Mesothelial cell of epicardium (in vitro differentiated cells): ENCODE results near the gene PCBP1. TPM values are rescaled to one million over a fixed set of nuclear protein-coding genes. Genes with fewer than 3 reads are reported as not detected.

Experiments
- DNase-seq, 2 experiments: peaks; one replicate each; pipeline ENCODE4 v3.0.0; 2021; ENCODE audit warnings: low spot score in 2 of 2; ENCODE audit not compliant: unreplicated experiment in 2 of 2
- H3K27ac Mint-ChIP-seq: 2 replicates; pipeline ENCODE4 v1.8.0; 2021; ENCODE audit warnings: mixed read lengths
- H3K27me3 Mint-ChIP-seq: 2 replicates; pipeline ENCODE4 v1.8.0; 2021; ENCODE audit warnings: low read depth, mixed read lengths
- H3K36me3 Mint-ChIP-seq: 2 replicates; pipeline ENCODE4 v1.8.0; 2021; ENCODE audit warnings: mixed read lengths
- H3K4me1 Mint-ChIP-seq: 2 replicates; pipeline ENCODE4 v1.8.0; 2021; ENCODE audit warnings: mixed read lengths
- H3K4me3 Mint-ChIP-seq: 2 replicates; pipeline ENCODE4 v1.8.0; 2021; ENCODE audit warnings: mild to moderate bottlenecking, moderate library complexity, mixed read lengths
- H3K9me3 Mint-ChIP-seq: 2 replicates; pipeline ENCODE4 v1.8.0; 2021; ENCODE audit warnings: mixed read lengths
- total RNA-seq: library from RNA; stranded (reverse); gene quantifications from 3 replicates; pipeline ENCODE4 v1.2.1, GENCODE V29; 2021
- TF ChIP-seq, protein P1 (sequence below): fragments of 200-600 bp; sonication (generic); IDR thresholded peaks from one replicate; pipeline ENCODE4 v1.5.0; 2021; ENCODE audit warnings: antibody characterized with exemption; ENCODE audit not compliant: unreplicated experiment

The PCBP1 gene
- total RNA-seq, 1 donor from 2014 or later, result 245 TPM

DNA sequence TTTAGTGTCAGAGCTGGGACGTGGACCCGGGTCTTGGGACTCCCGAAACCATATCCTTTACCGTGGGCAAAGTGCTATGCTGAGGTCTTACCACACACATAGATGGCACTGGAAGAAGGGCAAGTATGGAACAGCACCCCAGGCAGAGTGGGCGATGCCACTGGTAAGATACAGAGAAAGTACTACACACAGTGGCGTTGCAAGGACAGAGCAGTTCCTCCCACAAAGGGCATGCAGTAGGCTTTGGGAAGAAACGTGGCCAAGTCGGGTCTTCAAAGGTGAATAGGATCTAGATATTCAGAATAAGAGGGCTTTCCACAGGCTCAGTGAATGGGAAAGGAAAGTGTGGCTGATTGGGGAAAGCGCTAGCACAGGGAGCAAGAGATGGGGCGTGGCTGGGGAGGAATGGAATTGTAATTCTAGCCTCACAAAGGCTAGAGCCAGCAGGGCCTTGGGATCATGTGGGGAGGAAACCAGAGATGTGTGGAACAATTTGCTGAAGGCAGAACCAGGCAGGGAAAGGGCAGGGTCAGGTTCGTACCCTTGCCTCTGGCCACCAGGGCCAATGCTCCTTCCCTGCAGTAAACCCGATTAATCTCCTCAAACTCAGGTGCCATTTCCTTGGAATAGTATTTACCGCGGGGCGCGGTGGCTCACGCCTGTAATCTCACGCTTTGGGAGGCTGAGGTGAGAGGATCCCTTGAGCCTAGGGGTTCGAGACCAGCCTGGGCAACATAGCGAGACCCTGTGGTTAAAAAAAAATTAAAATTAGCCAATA is 36.0 kb downstream of the PCBP1 start:
- peaks cover 55% of the 10 kb centered on the region for H3K4me1 Mint-ChIP-seq
- peak overlapping the region; percentile 100 for H3K27ac Mint-ChIP-seq
- peak overlapping the region; percentile 88 for H3K4me3 Mint-ChIP-seq
- DNase-seq, result no peak
- H3K36me3 Mint-ChIP-seq, result no peaks in the 10 kb centered on the region
- TF ChIP-seq, protein P1, sequence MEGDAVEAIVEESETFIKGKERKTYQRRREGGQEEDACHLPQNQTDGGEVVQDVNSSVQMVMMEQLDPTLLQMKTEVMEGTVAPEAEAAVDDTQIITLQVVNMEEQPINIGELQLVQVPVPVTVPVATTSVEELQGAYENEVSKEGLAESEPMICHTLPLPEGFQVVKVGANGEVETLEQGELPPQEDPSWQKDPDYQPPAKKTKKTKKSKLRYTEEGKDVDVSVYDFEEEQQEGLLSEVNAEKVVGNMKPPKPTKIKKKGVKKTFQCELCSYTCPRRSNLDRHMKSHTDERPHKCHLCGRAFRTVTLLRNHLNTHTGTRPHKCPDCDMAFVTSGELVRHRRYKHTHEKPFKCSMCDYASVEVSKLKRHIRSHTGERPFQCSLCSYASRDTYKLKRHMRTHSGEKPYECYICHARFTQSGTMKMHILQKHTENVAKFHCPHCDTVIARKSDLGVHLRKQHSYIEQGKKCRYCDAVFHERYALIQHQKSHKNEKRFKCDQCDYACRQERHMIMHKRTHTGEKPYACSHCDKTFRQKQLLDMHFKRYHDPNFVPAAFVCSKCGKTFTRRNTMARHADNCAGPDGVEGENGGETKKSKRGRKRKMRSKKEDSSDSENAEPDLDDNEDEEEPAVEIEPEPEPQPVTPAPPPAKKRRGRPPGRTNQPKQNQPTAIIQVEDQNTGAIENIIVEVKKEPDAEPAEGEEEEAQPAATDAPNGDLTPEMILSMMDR, result no peak
- H3K27me3 Mint-ChIP-seq, result no peaks in the 10 kb centered on the region
- no peaks in the 10 kb centered on the region for H3K9me3 Mint-ChIP-seq

DNA sequence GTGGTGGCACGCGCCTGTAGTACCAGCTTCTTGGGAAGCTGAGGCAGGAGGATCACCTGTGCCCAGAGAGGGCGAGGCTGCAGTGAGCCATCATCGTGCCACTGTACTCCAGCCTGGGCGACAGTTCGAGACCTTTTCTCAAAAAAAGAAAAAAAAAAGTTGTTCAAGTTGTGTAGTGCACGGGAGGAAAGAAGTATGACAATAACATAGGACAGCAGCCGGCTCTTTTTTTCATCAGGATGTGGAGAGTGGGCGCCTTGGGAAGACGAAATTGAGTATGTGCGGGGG is 36.5 kb downstream of the PCBP1 start:
- Mint-ChIP-seq H3K36me3 (no peaks in the 10 kb centered on the region), H3K4me1 (peaks cover 56% of the 10 kb centered on the region)

DNA sequence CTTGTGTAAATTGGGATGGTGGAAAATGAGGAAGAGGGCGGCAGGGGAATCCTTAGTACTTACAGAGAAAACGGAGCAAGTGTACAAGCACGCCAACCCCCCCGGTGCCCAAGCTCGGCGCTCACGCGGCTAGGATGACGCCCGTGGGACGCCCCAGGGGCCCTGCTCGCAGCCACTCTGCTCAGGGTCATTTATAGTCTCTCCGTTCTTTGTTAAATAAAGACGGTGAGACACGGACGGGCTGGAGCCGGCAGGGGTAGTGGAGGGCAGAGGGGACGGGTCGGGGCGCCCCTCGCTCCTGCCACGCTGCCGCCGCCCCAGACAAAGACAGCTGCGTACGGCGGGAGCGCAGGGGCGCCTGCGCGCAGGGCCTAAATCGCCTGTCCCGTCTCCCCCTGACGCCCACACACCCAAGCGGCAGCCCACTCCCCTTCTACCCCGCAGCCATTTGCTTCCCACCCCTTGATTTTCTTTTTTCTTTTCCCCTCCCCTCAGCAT is 37.8 kb downstream of the PCBP1 start:
- Mint-ChIP-seq H3K36me3 (no peaks in the 10 kb centered on the region), H3K27me3 (no peaks in the 10 kb centered on the region), H3K27ac (peak overlapping the region; percentile 100), H3K9me3 (no peaks in the 10 kb centered on the region), H3K4me3 (peak overlapping the region; percentile 88), H3K4me1 (peaks cover 49% of the 10 kb centered on the region)
- TF ChIP-seq, protein P1, result no peak
- peak; percentile 40 to 71 for DNase-seq

More for the DNA sequence above, 36.5 kb downstream of the PCBP1 start:
- no peak for DNase-seq
- Mint-ChIP-seq H3K9me3 (no peaks in the 10 kb centered on the region), H3K27ac (peak overlapping the region; percentile 100), H3K27me3 (no peaks in the 10 kb centered on the region), H3K4me3 (peak overlapping the region; percentile 88)
- TF ChIP-seq, protein P1, result no peak

DNA sequence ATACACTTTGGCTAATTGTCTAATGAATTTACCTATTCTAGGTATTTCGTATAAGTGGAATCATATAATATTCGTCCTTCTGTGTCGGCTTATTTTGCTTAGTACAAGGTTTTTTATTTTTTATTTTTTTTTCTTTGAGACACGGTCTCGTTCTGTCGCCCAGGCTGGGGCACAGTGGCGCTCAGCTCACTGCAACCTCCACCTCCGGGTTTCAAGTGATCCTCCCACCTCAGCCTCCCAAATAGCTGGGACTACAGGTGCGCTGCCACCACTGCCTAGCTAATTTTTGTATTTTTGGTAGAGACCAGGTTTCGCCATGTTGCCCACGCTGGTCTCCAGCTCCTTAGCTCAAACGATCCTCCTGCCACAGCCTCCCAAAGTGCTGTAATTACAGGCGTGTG is 38.2 kb downstream of the PCBP1 start:
- peaks cover 49% of the 10 kb centered on the region for H3K4me1 Mint-ChIP-seq
- no peak for DNase-seq
- peak overlapping the region; percentile 88 for H3K4me3 Mint-ChIP-seq
- no peaks in the 10 kb centered on the region for H3K27me3 Mint-ChIP-seq
- H3K9me3 Mint-ChIP-seq, result no peaks in the 10 kb centered on the region
- TF ChIP-seq, protein P1, result no peak
- H3K36me3 Mint-ChIP-seq, result no peaks in the 10 kb centered on the region
- peak overlapping the region; percentile 100 for H3K27ac Mint-ChIP-seq

DNA sequence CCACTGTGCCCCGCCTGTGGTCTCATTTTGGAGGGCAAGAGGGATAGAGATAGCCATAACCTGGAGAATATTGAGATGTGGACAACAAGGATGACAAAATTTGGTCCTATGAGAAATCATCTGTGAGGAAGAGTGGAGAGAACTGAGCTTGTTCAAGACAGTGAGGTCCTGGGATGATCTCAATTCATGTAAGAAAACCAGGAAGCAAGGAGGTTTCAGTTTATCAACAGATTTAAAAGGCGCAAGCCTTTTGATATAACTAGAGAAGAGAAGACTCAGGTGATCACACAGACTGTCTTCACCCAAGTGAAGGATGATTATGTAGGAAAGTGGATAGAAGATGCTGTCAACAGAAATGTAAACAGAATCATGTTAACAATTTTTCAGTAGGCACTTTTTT is 39.1 kb downstream of the PCBP1 start:
- Mint-ChIP-seq H3K27me3 (no peaks in the 10 kb centered on the region), H3K9me3 (no peaks in the 10 kb centered on the region), H3K36me3 (no peaks in the 10 kb centered on the region), H3K4me3 (peak overlapping the region; percentile 38), H3K27ac (peak overlapping the region; percentile 100), H3K4me1 (peaks cover 46% of the 10 kb centered on the region)
- TF ChIP-seq, protein P1, result no peak
- DNase-seq, result no peak
